Left cardiac atrium (tissue), 4 donors: ENCODE measurements around the gene FOXN4. TPM values are rescaled to one million over a fixed set of nuclear protein-coding genes. Genes with fewer than 3 reads are reported as not detected.

Source experiments
- ATAC-seq, 2 donors: fragments of 200-7000 bp; cut with Tn5 transposase; one replicate each; pipeline ENCODE4 v1.9.1; 2020; ENCODE audit warnings: mild to moderate bottlenecking in 2 of 2, moderate library complexity in 2 of 2
- DNase-seq: peaks from one replicate; pipeline ENCODE4 v3.0.0-alpha.2; 2020
- intact Hi-C, 2 donors: fragments of 100-400 bp; cut with DNase I; formaldehyde crosslinking; loops; one replicate each; pipeline versions ENCODE4 v1.14.1 to v1.15.1; 2022 to 2023
- total RNA-seq, 2 donors: library from RNA; stranded (reverse); fragmentation: NEBNext Ultra II Directional; extraction: Animal tissue kit (Norgen Biotek cat#: 25700); gene quantifications; one replicate each; pipeline ENCODE4 v1.2.1, GENCODE V29; 2021
- donor health status: DM: no; HTN: yes; CAD: no.
- donor health status: DM: no; HTN: yes; CAD: no; lungs with severe emphysema.
- donor health status: DM: yes; HTN: yes; CAD: no.
- donor health status: Dilated cardiomyopathy.

The FOXN4 gene
- total RNA-seq, 2 donors from 2014 or later: not detected

GRCh38 chr12:109309381-109310246 lies 530 bp upstream of the FOXN4 start:
- peak; percentile 46 to 68 for ATAC-seq
- intact Hi-C loops: no loop called here
- DNase-seq: no peak

GRCh38 chr12:109307051-109307450 lies 2.0 kb downstream of the FOXN4 start:
- DNase-seq (no peak), ATAC-seq (no peak)
- intact Hi-C loops: no loop called here

- intact Hi-C loops: no loop called here
- DNase-seq (no peak), ATAC-seq (no peak)
These were observed 3.5 kb downstream of the FOXN4 start for GRCh38 chr12:109305547-109305946.

GRCh38 chr12:109304485-109304884 lies 4.6 kb downstream of the FOXN4 start:
- no peak for ATAC-seq
- intact Hi-C loops: no loop called here

GRCh38 chr12:109302770-109303169 lies 6.3 kb downstream of the FOXN4 start:
- no peak for ATAC-seq
- DNase-seq: no peak
- intact Hi-C loops: no loop called here

More at GRCh38 chr12:109304485-109304884, 4.6 kb downstream of the FOXN4 start:
- no peak for DNase-seq

GRCh38 chr12:109302358-109302757 lies 6.7 kb downstream of the FOXN4 start:
- intact Hi-C loops: no loop called here
- DNase-seq (no peak), ATAC-seq (no peak)

GRCh38 chr12:109301643-109302168 lies 7.4 kb downstream of the FOXN4 start:
- intact Hi-C loops: no loop called here
- ATAC-seq (no peak), DNase-seq (no peak)

GRCh38 chr12:109299849-109300248 lies 9.2 kb downstream of the FOXN4 start:
- DNase-seq (no peak), ATAC-seq (no peak)
- intact Hi-C loops: no loop called here

GRCh38 chr12:109296431-109296830 lies 12.7 kb downstream of the FOXN4 start:
- intact Hi-C loops: no loop called here
- ATAC-seq: no peak
- peak; percentile 5 for DNase-seq

GRCh38 chr12:109295764-109296425 lies 13.2 kb downstream of the FOXN4 start:
- intact Hi-C loops: no loop called here
- peak; percentile 3 for DNase-seq
- no peak for ATAC-seq

GRCh38 chr12:109294286-109294796 lies 14.7 kb downstream of the FOXN4 start:
- intact Hi-C loops: no loop called here
- ATAC-seq (no peak), DNase-seq (peak; percentile 13)

GRCh38 chr12:109293106-109293505 lies 16.0 kb downstream of the FOXN4 start:
- ATAC-seq (no peak), DNase-seq (peak; percentile 3)
- intact Hi-C loops: no loop called here

GRCh38 chr12:109292342-109292711 lies 16.8 kb downstream of the FOXN4 start:
- no peak for DNase-seq
- no peak for ATAC-seq
- intact Hi-C loops: no loop called here

GRCh38 chr12:109291521-109292341 lies 17.4 kb downstream of the FOXN4 start:
- peak; percentile 73 for DNase-seq
- ATAC-seq: peak; percentile 82 to 86
- intact Hi-C loops: no loop called here

- intact Hi-C loops: no loop called here
- DNase-seq (no peak), ATAC-seq (peak; percentile 10 to 11)
These were observed 18.0 kb downstream of the FOXN4 start for GRCh38 chr12:109291117-109291516.

- intact Hi-C loops: no loop called here
- DNase-seq: peak; percentile 8
- ATAC-seq: no peak
These were observed 19.0 kb downstream of the FOXN4 start for GRCh38 chr12:109290061-109290460.

- DNase-seq: peak; percentile 2
- intact Hi-C loops: no loop called here
- no peak for ATAC-seq
These were observed 19.5 kb downstream of the FOXN4 start for GRCh38 chr12:109289551-109289950.

- DNase-seq (no peak), ATAC-seq (no peak)
- intact Hi-C loops: no loop called here
These were observed 20.1 kb downstream of the FOXN4 start for GRCh38 chr12:109289004-109289403.

GRCh38 chr12:109288571-109288970 lies 20.5 kb downstream of the FOXN4 start:
- DNase-seq (no peak), ATAC-seq (no peak)
- intact Hi-C loops: no loop called here
